Panc1 (cell line): ENCODE results near the gene SEC14L5.

Experiments
- CTCF ChIP-seq: fragments of 450-650 bp; IDR thresholded peaks from 2 replicates; pipeline ENCODE4 v1.5.1; 2017; ENCODE audit warnings: mild to moderate bottlenecking
- REST ChIP-seq, 2 experiments: IDR thresholded peaks; 2 replicates each; pipeline ENCODE4 v1.6.1; 2011 to 2012; ENCODE audit warnings: low read depth in 2 of 2, control low read depth in 1 of 2, low read length in 1 of 2, mild to moderate bottlenecking in 1 of 2, moderate library complexity in 1 of 2; ENCODE audit not compliant: insufficient read depth in 1 of 2

GRCh38 chr16:5045499-5046115 is 87.5 kb downstream of the SEC14L5 start:
- no peak for TF ChIP-seq CTCF
- no peak for TF ChIP-seq REST (IDR thresholded peaks at IDR 0.05; ENCODE audit: insufficient read depth in 1 of 2, low read depth in 2 of 2, low read length in 1 of 2)
